CD4-positive, alpha-beta T cell treated with Interleukin-17A for 4 hours (primary cell): ENCODE measurements around the gene INTS1.

Experiments
- DNase-seq: peaks from one replicate; pipeline ENCODE4 v3.0.0-alpha.2; 2020; ENCODE audit warnings: mixed read lengths

INTS1 gene

DNA sequence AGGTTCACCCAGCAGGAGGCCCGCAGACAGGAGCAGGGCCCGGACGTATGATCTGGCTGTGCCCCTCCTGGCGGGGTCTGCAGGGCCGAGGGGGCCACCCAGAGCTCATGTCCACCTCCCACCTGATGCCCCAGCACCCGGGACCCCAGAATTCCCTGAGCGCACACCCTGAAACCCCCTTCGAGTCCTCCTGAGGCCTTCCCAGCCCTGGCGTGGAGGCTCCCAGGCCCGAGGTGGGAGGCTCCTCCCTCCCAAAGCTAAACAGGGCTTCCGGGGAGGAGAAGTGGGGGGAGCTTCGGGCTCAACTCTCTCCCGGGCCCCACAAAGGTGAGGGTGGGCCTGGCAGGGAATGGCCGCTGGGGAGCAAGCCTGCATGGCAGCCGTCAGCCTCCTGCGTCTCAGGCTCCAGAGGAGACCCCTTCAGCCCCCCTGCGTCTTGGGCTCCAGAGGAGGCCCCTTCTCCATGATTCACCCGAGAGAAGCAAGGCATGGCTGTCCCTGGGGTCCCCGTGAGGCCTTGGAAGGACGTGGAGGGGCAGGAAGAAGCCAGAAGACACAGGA, 75.2 kb downstream of the INTS1 start:
- DNase-seq, result no peak

DNA sequence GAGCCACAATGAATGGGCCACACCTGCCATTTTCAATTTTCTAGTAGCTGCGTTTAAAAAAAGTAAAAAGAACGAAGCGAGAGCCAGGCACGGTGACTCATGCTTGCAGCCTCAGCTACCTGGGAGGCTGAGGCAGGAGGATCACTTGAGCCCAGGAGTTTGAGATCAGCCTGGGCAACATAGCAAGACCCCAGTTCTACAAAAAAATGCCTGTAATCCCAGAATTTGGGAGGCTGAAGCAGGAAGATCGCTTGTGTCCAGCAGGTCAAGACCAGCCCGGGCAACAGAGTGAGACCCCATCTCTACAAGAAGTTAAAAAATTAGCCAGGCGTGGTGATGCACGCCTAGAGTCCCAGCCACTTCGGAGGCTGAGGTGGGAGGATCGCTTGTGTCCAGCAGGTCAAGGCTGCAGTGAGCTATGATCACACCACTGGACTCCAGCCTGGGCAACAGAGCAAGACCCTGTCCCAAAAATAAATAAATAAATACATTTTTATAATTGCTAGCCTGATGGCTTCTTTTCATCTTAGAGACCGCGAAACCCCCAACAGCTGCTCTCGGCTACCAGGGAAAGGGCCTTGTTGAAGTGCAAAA, 77.0 kb downstream of the INTS1 start:
- no peak for DNase-seq

DNA sequence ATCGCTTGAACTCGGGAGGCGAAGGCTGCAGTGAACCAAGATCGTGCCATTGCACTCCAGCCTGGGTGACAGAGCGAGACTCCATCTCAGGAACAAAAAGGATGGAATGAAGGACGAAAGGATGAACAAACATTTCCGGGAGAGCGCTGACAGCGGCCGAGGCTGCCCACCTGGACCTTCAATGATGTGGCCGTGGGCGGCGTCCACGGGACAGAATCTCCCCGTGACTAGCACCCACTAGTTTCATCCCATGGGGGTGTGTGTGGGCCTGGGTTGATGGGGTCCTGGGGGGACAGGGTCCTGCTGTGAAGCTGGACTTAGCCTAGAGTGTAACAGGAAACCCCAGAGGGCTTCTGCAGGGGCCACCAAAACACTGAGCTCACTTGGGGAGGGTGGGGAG, 77.7 kb downstream of the INTS1 start:
- no peak for DNase-seq

DNA sequence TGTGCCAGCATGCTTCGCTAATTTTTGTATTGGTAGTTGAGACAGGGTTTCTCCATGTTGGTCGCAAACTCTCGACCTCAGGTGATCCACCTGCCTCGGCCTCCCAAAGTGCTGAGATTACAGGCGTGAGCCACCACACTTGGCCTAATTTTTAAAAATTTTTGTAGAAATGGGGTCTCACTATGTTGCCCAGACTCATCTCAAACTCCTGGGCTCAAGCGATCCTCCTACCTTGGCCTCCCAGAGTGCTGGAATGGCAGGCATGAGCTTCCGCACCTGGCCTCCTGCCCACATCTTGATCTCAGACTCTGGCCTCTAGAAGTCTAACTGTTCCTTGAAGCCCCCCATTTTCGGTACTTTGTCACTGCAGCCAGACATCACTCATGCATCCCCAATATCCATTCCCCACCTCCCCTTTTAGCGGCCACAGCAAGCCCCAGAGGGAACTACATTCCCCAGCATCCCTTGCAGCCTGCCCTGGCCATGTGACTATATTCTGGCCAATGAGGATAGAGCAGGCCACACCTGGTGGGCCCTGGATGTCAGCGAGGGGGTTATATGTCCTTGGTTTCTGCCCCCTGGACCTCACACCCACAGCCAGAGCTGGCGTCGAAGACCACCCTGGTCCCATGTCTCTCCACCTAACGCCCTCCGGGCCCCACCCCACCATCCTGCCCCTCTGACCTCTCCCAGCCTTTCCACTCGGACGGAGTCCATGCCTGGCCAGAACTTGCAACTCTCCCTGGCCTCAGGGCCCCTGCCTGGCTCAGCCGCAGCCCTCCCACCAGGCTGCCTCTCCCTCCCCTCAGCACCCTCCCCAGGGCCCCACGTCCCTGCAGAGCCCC, 78.7 kb downstream of the INTS1 start:
- no peak for DNase-seq

DNA sequence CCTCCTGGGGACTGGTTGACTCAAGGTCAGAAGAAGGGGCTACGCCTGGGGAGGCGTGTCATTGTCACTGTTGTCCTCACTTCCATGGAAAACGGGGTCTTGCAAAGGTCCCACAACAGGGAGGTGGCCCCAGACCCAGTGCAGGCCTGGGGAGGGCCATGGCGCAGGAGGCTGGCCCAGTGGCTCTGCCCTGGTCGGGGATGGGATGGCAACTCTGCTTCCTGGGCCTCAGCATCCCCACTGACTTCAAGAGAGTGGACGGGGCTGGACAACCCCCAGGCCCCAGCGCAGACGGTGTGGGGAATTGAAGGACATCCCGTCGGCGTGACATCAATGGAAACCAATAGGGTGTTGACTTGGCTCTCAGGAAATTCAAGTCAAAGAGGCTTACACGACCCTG, 80.1 kb downstream of the INTS1 start:
- no peak for DNase-seq

DNA sequence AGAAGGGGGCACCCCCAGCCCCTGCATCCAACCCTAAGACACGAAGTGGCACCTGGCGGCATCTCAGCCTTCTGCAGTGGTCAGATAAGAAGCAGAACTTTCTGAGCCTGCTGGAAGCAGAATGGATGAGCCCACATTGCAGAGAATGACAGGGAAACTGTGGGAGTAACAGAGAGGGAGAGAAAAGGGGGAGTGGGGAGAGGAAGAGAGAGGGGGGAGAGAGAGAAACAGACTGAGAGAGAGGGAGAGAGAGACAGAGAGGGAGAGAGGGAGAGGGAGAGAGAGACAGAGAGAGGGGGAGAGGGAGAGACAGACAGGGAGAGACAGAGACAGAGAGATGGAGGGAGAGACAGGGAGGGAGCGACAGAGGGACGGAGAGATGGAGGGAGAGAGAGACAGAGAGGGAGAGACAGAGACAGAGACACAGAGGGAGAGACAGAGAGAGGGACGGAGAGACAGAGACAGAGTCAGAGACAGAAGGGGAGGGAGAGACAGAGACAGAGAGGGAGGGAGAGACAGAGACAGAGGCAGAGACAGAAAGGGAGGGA, 80.9 kb downstream of the INTS1 start:
- DNase-seq, result no peak

DNA sequence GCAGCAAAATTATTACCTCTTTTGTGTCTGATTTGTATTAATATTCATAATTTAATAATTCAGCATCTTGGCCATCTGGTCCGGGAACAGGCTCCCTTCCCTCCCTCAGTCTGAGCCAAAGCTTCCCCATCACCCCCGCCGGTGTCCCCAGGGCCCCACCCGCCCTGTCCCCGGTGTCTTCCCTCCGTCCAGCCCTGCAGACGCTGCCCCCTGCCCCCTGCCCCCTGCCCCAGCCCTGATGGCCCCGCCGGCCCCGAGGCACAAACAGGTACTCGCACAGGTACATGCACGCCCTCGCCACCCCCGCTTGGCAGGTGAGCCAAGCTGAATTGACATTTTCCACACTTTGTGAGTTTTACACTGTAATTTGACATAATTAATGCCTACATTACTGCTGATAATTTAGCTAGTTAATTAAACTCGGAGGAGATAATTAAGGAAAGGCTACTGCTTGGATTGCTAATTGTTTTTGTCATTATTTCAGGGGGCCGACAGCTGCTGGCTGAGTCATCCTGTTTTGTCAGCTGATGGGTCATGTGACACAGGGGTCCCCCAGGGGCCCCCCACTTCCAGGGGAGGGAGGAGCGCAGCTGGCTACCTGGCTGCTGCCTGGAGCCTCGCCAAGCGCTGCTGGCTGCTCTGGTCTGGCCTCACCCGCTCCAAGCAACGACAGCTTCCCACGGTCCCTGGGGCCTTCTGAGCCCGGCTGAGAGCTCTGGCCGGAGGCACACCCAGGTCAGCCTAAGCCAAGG, 81.5 kb downstream of the INTS1 start:
- no peak for DNase-seq

DNA sequence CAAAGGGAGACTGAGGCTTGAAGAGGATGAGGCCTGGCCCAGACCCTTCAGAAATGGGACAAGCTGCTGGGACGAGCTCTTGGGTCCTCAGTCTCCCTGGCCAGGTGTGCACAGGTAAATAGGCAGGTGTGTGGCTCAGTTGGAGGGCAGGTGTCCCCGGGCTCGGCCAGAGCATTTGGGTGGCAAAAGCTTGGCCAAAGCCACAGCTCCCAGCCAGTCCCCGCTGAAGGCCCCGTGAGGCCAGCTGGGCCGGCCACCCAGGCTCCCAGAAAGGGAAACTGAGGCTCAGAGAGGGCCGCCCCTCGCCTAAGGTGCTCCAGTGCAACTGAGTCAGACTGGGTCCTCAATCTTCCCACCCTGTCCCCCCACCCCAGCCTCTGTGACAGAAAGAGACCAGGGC, 82.2 kb downstream of the INTS1 start:
- no peak for DNase-seq

DNA sequence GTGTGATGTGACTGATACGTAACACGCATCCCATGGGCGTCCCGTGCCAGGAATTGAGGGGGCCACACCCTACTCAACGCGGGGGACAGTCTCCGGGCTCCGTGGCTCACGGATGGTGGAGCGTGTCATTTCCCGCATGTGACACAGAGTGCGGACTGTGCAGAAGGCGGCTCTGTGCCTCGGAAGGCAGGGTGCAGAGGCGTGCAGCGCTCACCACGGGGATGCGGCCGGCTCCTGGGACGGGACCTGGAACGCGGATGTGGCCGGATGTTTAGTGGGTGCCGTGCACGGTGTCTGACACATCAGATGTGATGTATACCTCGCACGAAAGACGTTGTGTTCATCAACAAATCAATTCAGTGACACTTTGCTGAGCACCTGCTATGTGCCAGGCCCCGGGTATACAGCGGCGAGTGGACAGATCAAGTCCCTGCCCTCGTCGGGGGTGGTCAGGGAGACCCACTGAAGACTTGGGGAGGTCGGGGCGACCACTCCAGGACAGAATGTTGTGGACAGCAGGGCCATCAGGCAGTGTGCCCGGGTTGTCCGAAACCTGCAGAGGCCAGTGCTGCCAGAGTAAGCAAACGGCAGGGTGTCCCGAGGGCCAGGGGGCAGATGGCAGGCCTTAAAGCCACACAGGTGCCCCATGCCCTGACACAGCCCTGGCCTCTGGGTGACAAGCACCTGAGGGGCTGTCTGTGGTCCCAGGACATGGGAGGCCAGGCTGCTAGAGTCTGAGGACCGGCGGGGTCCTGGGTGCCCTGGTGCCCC, 83.0 kb downstream of the INTS1 start:
- DNase-seq, result no peak
